Mucosa of descending colon (tissue), 3 donors: ENCODE measurements around the gene KIAA0586. TPM values are rescaled to one million over a fixed set of nuclear protein-coding genes. Genes with fewer than 3 reads are reported as not detected.
"Not testable (repeated sequence)": the region's sequence is repeated elsewhere in the genome, so short reads cannot be mapped to it uniquely, and the experiment has no call there.

Experiments used
- ATAC-seq: fragments of 200-7000 bp; cut with Tn5 transposase; one replicate; pipeline ENCODE4 v1.9.1; 2020; ENCODE audit warnings: mild to moderate bottlenecking, moderate library complexity
- DNase-seq, 3 donors: peaks; one replicate each; pipeline ENCODE4 v3.0.0-alpha.2; 2020
- H3K36me3 ChIP-seq: fragments of 200-600 bp; one replicate; pipeline ENCODE4 v1.8.0; 2021; ENCODE audit warnings: low read depth, mild to moderate bottlenecking
- H3K4me1 ChIP-seq: fragments of 200-600 bp; one replicate; pipeline ENCODE4 v1.8.0; 2021; ENCODE audit warnings: low read depth, mild to moderate bottlenecking
- H3K4me3 ChIP-seq: fragments of 200-600 bp; one replicate; pipeline ENCODE4 v1.8.0; 2021; ENCODE audit warnings: mild to moderate bottlenecking
- H3K9me3 ChIP-seq: fragments of 200-600 bp; one replicate; pipeline ENCODE4 v1.8.0; 2021; ENCODE audit warnings: mild to moderate bottlenecking
- CTCF ChIP-seq: fragments of 200-600 bp; IDR thresholded peaks from one replicate; pipeline ENCODE4 v1.8.0; 2022; ENCODE audit warnings: antibody characterized with exemption, mild to moderate bottlenecking
- intact Hi-C, 2 donors: fragments of 100-400 bp; cut with DNase I in 1 of 2; cut with micrococcal nuclease in 1 of 2; formaldehyde crosslinking; loops; one replicate each; pipeline versions ENCODE4 v1.11.0 to v1.11.1; 2022; cut with DNase I, micrococcal nuclease
- total RNA-seq, 3 donors: library from RNA; stranded (reverse); fragmentation: NEBNext Ultra II Directional in 2 of 3; extraction: Animal tissue kit (Norgen Biotek cat#: 25700) in 2 of 3; gene quantifications; one replicate each; pipeline versions ENCODE4 v1.2.1 to v1.2.4, GENCODE V29; 2021 to 2023
- donor health status: DM: no; HTN: no; CAD: no; lungs with moderate emphysema.
- donor health status: DM: no; HTN: no; CAD: no.
- donor health status: DM: no; HTN: yes; CAD: no.

Gene KIAA0586
- total RNA-seq, 3 donors from 2014 or later = 15.1 to 17.4 (median 17.4) TPM

- Histone ChIP-seq H3K9me3 (no peaks in the 10 kb centered on the region), H3K4me3 (no peak overlapping the region), H3K4me1 (no peaks in the 10 kb centered on the region), H3K36me3 (no peaks in the 10 kb centered on the region)
- intact Hi-C loops = no loop called here
- ATAC-seq = no peak
- no peak for TF ChIP-seq CTCF
- DNase-seq = no peak
These were observed 85.8 kb downstream of the KIAA0586 start for GRCh38 chr14:58513272-58513671.

- no peak for TF ChIP-seq CTCF
- intact Hi-C loops = no loop called here
- Histone ChIP-seq H3K9me3 (no peaks in the 10 kb centered on the region), H3K36me3 (no peaks in the 10 kb centered on the region), H3K4me1 (no peaks in the 10 kb centered on the region), H3K4me3 (no peak overlapping the region)
- DNase-seq = no peak
- ATAC-seq = no peak
These were observed 90.1 kb downstream of the KIAA0586 start for GRCh38 chr14:58517592-58517991.

GRCh38 chr14:58525691-58526090, 98.2 kb downstream of the KIAA0586 start:
- not testable (repeated sequence) for ATAC-seq

GRCh38 chr14:58533446-58533845, 105.9 kb downstream of the KIAA0586 start:
- TF ChIP-seq CTCF = no peak
- Histone ChIP-seq H3K36me3 (no peaks in the 10 kb centered on the region), H3K4me3 (no peak overlapping the region), H3K9me3 (peaks cover 6% of the 10 kb centered on the region), H3K4me1 (no peaks in the 10 kb centered on the region)
- intact Hi-C loops = no loop called here
- ATAC-seq = no peak
- no peak for DNase-seq

More at GRCh38 chr14:58525691-58526090, 98.2 kb downstream of the KIAA0586 start:
- H3K4me1 ChIP-seq, intact Hi-C loops, H3K9me3 ChIP-seq, H3K4me3 ChIP-seq, DNase-seq, H3K36me3 ChIP-seq: not testable (repeated sequence)

GRCh38 chr14:58535044-58535443, 107.5 kb downstream of the KIAA0586 start:
- H3K9me3 ChIP-seq = peaks cover 2% of the 10 kb centered on the region
- intact Hi-C loops = no loop called here
- no peak for TF ChIP-seq CTCF
- DNase-seq (no peak), ATAC-seq (no peak)
- no peaks in the 10 kb centered on the region for H3K36me3 ChIP-seq
- no peak overlapping the region for H3K4me3 ChIP-seq
- H3K4me1 ChIP-seq = no peaks in the 10 kb centered on the region

GRCh38 chr14:58537004-58537403, 109.5 kb downstream of the KIAA0586 start:
- intact Hi-C loops = no loop called here
- ATAC-seq (no peak), DNase-seq (no peak)
- Histone ChIP-seq H3K9me3 (no peaks in the 10 kb centered on the region), H3K4me3 (no peak overlapping the region), H3K4me1 (no peaks in the 10 kb centered on the region), H3K36me3 (no peaks in the 10 kb centered on the region)
- no peak for TF ChIP-seq CTCF
